HEK293 (cell line): Measurements from ENCODE around the gene TNFSF13.

Source experiments
- CTCF ChIA-PET: fragments of 350-600 bp; formaldehyde crosslinking; extraction: SDS; loops from one replicate; lab custom pipeline; 2021; ENCODE audit warnings: antibody characterized with exemption; lab: Yijun Ruan, JAX
- POLR2A ChIA-PET: fragments of 300-600 bp; formaldehyde crosslinking; extraction: SDS; loops from one replicate; lab custom pipeline; 2020; ENCODE audit warnings: antibody characterized with exemption, inconsistent platforms; lab: Yijun Ruan, JAX
- H3K27ac ChIP-seq: fragments of 200-500 bp; sonication (Bioruptor generic); 2 replicates; pipeline ENCODE4 v1.5.1; 2014; ENCODE audit warnings: low read depth, low read length, control low read depth, inconsistent platforms; ENCODE audit errors: extremely low read depth
- H3K36me3 ChIP-seq, 2 experiments: fragments of 200-500 bp in 1 of 2; sonication (Bioruptor generic) in 1 of 2; 1 replicate in 1 of 2; 2 replicates in 1 of 2; pipeline ENCODE4 v1.5.1; 2014 to 2017; ENCODE audit warnings: inconsistent platforms in 2 of 2, low read length in 2 of 2; ENCODE audit not compliant: control insufficient read depth in 2 of 2, insufficient read depth in 1 of 2
- H3K4me1 ChIP-seq: fragments of 200-500 bp; sonication (Bioruptor generic); 2 replicates; pipeline ENCODE4 v1.5.1; 2014; ENCODE audit warnings: mild to moderate bottlenecking, low read length, inconsistent platforms; ENCODE audit not compliant: control insufficient read depth, insufficient read depth
- H3K4me3 ChIP-seq: 2 replicates; pipeline ENCODE4 v1.5.1; 2011; ENCODE audit warnings: low read depth, mild to moderate bottlenecking, control low read depth, low read length, moderate library complexity
- H3K9me3 ChIP-seq: fragments of 200-500 bp; sonication (Bioruptor generic); 2 replicates; pipeline ENCODE4 v1.5.1; 2014; ENCODE audit warnings: low read depth, low read length, inconsistent platforms; ENCODE audit not compliant: control insufficient read depth, insufficient read depth
- AEBP2 ChIP-seq: fragments of 450-650 bp; formaldehyde crosslinking; IDR thresholded peaks from 2 replicates; pipeline ENCODE4 v1.5.1; 2016; ENCODE audit warnings: missing biosample characterization, missing genetic modification characterization, borderline replicate concordance
- OSR2 ChIP-seq: fragments of 450-650 bp; formaldehyde crosslinking; IDR thresholded peaks from 2 replicates; pipeline ENCODE4 v1.5.1; 2016; ENCODE audit warnings: missing biosample characterization, missing genetic modification characterization
- SALL2 ChIP-seq: fragments of 450-650 bp; formaldehyde crosslinking; IDR thresholded peaks from 2 replicates; pipeline ENCODE4 v1.5.0; 2017; ENCODE audit warnings: missing biosample characterization, mild to moderate bottlenecking, missing genetic modification characterization, borderline replicate concordance
- TSHZ1 ChIP-seq: fragments of 450-650 bp; formaldehyde crosslinking; IDR thresholded peaks from 2 replicates; pipeline ENCODE4 v1.5.1; 2016; ENCODE audit warnings: missing biosample characterization, missing genetic modification characterization, borderline replicate concordance
- WT1 ChIP-seq: fragments of 450-650 bp; formaldehyde crosslinking; IDR thresholded peaks from 2 replicates; pipeline ENCODE4 v1.5.1; 2016; ENCODE audit warnings: missing biosample characterization, missing genetic modification characterization
- ZBTB11 ChIP-seq: fragments of 450-650 bp; formaldehyde crosslinking; conservative IDR thresholded peaks from 2 replicates; pipeline ENCODE4 v1.5.1; 2016; ENCODE audit warnings: low read depth, missing biosample characterization, missing genetic modification characterization
- ZNF112 ChIP-seq: fragments of 450-650 bp; formaldehyde crosslinking; IDR thresholded peaks from 2 replicates; pipeline ENCODE4 v1.5.0; 2017; ENCODE audit warnings: missing biosample characterization, missing genetic modification characterization
- ZNF16 ChIP-seq: fragments of 450-650 bp; formaldehyde crosslinking; IDR thresholded peaks from 2 replicates; pipeline ENCODE4 v1.5.1; 2016; ENCODE audit warnings: low read depth, missing biosample characterization, missing genetic modification characterization
- ZNF211 ChIP-seq: fragments of 450-650 bp; formaldehyde crosslinking; IDR thresholded peaks from 2 replicates; pipeline ENCODE4 v1.5.1; 2016; ENCODE audit warnings: low read depth, missing biosample characterization, missing genetic modification characterization
- ZNF292 ChIP-seq: fragments of 450-650 bp; formaldehyde crosslinking; IDR thresholded peaks from 2 replicates; pipeline ENCODE4 v1.5.1; 2016; ENCODE audit warnings: low read depth, missing biosample characterization, missing genetic modification characterization, borderline replicate concordance
- ZNF362 ChIP-seq: fragments of 450-650 bp; formaldehyde crosslinking; IDR thresholded peaks from 2 replicates; pipeline ENCODE4 v1.5.1; 2016; ENCODE audit warnings: missing biosample characterization, missing genetic modification characterization
- ZNF626 ChIP-seq: fragments of 450-650 bp; sonication (Bioruptor Pico); formaldehyde crosslinking; IDR thresholded peaks from 2 replicates; pipeline ENCODE4 v1.5.1; 2018; ENCODE audit warnings: missing biosample characterization, missing genetic modification characterization, inconsistent platforms
- ZNF791 ChIP-seq: fragments of 450-650 bp; formaldehyde crosslinking; IDR thresholded peaks from 2 replicates; pipeline ENCODE4 v1.5.1; 2016; ENCODE audit warnings: missing biosample characterization, missing genetic modification characterization
- ZNF830 ChIP-seq: fragments of 450-650 bp; IDR thresholded peaks from 2 replicates; pipeline ENCODE4 v1.5.0; 2018; ENCODE audit warnings: missing biosample characterization, missing genetic modification characterization, low read depth, mild to moderate bottlenecking, moderate library complexity
- ZSCAN4 ChIP-seq: fragments of 450-650 bp; formaldehyde crosslinking; IDR thresholded peaks from 2 replicates; pipeline ENCODE4 v1.5.1; 2017; ENCODE audit warnings: missing biosample characterization, missing genetic modification characterization

Gene TNFSF13

GRCh38 chr17:7515911-7516610, 42.5 kb upstream of the TNFSF13 start:
- ChIA-PET POLR2A (interaction anchor here (0.8 to 2.1 kb wide), 4 partner anchors 41 to 79 kb away, joined by 3 to 7 read pairs (median 5); partner anchors contain the start of gene MPDU1), CTCF (interaction anchor here (0.6 to 4.9 kb wide), 18 partner anchors 10 to 443 kb away, joined by 3 to 112 read pairs (median 9); partner anchors contain the start of genes SENP3, SOX15, TMEM95 and TNFSF13)
- H3K4me3 ChIP-seq = no peak overlapping the region
- H3K9me3 ChIP-seq = no peaks in the 10 kb centered on the region
- H3K4me1 ChIP-seq = no peaks in the 10 kb centered on the region
- TF ChIP-seq ZNF626 (tag by site-specific recombination) (no peak), ZNF830 (no peak), OSR2 (tag by site-specific recombination) (no peak), WT1 (no peak), SALL2 (tag by site-specific recombination) (no peak), ZNF211 (no peak), ZNF112 (tag by site-specific recombination) (no peak), ZNF16 (tag by site-specific recombination) (no peak), ZNF791 (tag by site-specific recombination) (no peak), ZNF292 (tag by site-specific recombination) (no peak), TSHZ1 (tag by site-specific recombination) (no peak), ZNF362 (tag by site-specific recombination) (no peak), AEBP2 (tag by site-specific recombination) (no peak), ZBTB11 (tag by site-specific recombination) (no peak), ZSCAN4 (tag by site-specific recombination) (no peak)
- H3K27ac ChIP-seq = no peak overlapping the region
- peaks cover 34 to 43% of the 10 kb centered on the region in 2 experiments; a peak in 2 of 3 replicates for H3K36me3 ChIP-seq
